Astrocyte of the cerebellum (primary cell): ENCODE results near the gene RASA3.

Experiments used
- DNase-seq: peaks from one replicate; pipeline ENCODE4 v3.0.0-alpha.2; 2011; ENCODE audit warnings: low read depth
- H3K4me3 ChIP-seq: 2 replicates; pipeline ENCODE4 v1.5.1; 2011; ENCODE audit warnings: mild to moderate bottlenecking, low read depth, low read length, moderate library complexity
- in situ Hi-C: cut with HindIII; loops from 2 replicates; pipeline ENCODE4 v1.10.0; 2017; ENCODE audit warnings: low sequenced_read_pairs
- TF ChIP-seq, protein P1 (sequence below): IDR thresholded peaks from 2 replicates; pipeline ENCODE4 v1.5.1; 2012; ENCODE audit warnings: low read length, low read depth, moderate library complexity, mild to moderate bottlenecking; ENCODE audit errors: missing control alignments

Gene RASA3

DNA sequence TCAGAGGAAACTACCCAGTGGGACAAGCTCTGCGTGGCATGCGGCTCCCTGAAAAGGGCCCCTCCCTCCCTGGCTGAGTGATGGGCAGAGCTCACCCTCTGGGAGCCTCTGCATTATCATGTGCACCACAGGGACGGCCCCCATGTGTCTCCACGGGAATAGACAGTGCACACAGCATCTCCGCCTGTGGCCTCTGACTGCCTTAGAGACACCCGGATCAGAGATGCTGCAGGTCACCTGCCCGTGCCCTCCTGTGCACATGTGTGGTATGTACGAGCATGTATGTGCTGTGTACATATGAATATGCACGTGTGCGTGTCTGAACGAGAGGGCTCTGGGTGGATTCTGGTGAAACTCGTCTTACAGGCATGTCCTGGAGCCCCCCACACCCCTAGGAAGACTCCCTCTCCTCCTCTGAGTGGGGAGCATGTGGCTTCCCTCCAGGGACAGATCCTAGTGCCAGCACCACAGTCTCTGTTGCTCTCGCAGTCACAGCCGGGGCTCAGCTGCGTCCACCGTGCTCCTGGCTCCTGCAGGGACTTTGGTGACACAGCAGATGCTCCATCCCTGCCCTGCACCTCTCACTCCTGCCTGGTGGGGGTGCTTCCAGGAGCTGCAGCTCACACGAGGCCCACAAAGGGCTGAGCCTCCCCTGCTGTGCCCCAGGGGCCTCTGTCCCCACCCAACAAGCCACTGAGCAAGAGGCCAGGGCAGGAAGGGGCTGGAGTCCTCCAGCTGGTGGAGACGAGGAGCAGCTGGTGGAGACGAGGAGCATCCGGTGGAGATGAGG, 178.2 kb downstream of the RASA3 start:
- in situ Hi-C loops = no loop called here
- DNase-seq = no peak
- no peak overlapping the region for H3K4me3 ChIP-seq
- TF ChIP-seq, protein P1, sequence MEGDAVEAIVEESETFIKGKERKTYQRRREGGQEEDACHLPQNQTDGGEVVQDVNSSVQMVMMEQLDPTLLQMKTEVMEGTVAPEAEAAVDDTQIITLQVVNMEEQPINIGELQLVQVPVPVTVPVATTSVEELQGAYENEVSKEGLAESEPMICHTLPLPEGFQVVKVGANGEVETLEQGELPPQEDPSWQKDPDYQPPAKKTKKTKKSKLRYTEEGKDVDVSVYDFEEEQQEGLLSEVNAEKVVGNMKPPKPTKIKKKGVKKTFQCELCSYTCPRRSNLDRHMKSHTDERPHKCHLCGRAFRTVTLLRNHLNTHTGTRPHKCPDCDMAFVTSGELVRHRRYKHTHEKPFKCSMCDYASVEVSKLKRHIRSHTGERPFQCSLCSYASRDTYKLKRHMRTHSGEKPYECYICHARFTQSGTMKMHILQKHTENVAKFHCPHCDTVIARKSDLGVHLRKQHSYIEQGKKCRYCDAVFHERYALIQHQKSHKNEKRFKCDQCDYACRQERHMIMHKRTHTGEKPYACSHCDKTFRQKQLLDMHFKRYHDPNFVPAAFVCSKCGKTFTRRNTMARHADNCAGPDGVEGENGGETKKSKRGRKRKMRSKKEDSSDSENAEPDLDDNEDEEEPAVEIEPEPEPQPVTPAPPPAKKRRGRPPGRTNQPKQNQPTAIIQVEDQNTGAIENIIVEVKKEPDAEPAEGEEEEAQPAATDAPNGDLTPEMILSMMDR = peak; percentile 3

- TF ChIP-seq, protein P1 = no peak
- H3K4me3 ChIP-seq = no peak overlapping the region
- DNase-seq = no peak
- in situ Hi-C loops = no loop called here
Observed at GRCh38 chr13:113953561-113953960, 178.9 kb downstream of the RASA3 start.

GRCh38 chr13:113952983-113953520, 179.4 kb downstream of the RASA3 start:
- TF ChIP-seq, protein P1 = no peak
- in situ Hi-C loops = no loop called here
- no peak overlapping the region for H3K4me3 ChIP-seq
- DNase-seq = no peak

GRCh38 chr13:113952151-113952982, 180.1 kb downstream of the RASA3 start:
- in situ Hi-C loops = no loop called here
- TF ChIP-seq, protein P1 = no peak
- no peak overlapping the region for H3K4me3 ChIP-seq
- no peak for DNase-seq

DNA sequence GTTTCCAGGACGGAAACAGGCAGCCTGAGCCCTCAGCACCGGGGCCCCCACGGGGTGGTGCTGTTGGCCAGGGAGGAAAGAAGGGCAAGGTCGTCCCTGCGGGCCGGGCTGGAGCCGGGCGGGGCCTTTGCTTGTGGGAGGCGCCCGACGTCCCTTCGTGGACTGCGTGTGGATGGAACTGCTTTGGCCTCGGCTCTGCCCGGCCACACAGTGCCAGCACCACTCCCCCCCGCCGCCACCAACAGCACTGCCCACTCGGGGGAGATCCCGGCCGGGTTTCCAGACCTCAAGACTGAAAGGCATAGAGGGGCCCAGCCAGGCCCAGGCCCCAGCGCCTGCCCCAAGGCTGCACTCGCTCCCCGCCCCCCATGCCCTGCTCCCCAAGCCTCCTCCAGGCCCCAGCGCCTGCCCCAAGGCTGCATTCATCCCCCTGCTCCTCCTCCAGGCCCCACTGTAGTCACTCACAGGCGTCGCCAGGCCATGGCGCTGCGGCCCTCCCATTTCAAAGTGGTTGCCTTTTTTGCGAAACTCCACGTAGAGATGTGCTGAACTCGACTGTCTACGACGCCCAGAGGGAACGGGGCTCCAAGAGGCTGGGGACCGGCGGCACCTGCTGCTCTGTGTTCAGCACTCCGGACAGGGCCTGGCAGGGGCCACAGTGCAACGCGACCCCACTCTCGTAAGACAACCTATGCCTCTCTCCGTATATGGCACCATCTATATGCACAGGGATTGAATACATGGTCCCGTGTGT, 181.0 kb downstream of the RASA3 start:
- TF ChIP-seq, protein P1 = peak; percentile 68
- in situ Hi-C loops = no loop called here
- DNase-seq = no peak
- no peak overlapping the region for H3K4me3 ChIP-seq
